Ascending aorta (tissue), 2 donors: ENCODE measurements around the gene MFGE8. TPM values are rescaled to one million over a fixed set of nuclear protein-coding genes. Genes with fewer than 3 reads are reported as not detected.

Experiments used
- DNase-seq, 2 donors: peaks; one replicate each; pipeline ENCODE4 v3.0.0-alpha.2; 2019; ENCODE audit warnings: low spot score in 2 of 2
- H3K27ac ChIP-seq, 2 donors: fragments of 200-600 bp; sonication (generic); one replicate each; pipeline ENCODE4 v1.5.1; 2016 to 2017; ENCODE audit warnings: mild to moderate bottlenecking in 1 of 2
- H3K27me3 ChIP-seq: fragments of 200-600 bp; sonication (generic); one replicate; pipeline ENCODE4 v1.5.1; 2017
- H3K36me3 ChIP-seq, 2 donors: fragments of 200-600 bp; sonication (generic); one replicate each; pipeline ENCODE4 v1.5.1; 2016
- H3K4me1 ChIP-seq, 2 donors: fragments of 200-600 bp; sonication (generic); one replicate each; pipeline ENCODE4 v1.5.1; 2016 to 2017; ENCODE audit warnings: mild to moderate bottlenecking in 1 of 2
- H3K4me3 ChIP-seq, 2 donors: fragments of 200-600 bp; sonication (generic); one replicate each; pipeline ENCODE4 v1.5.1; 2016 to 2017; ENCODE audit warnings: mild to moderate bottlenecking in 1 of 2
- H3K9me3 ChIP-seq, 2 donors: fragments of 200-600 bp; sonication (generic); one replicate each; pipeline ENCODE4 v1.5.1; 2016
- CTCF ChIP-seq, 3 experiments: fragments of 200-600 bp in 2 of 3; fragments of 450-650 bp in 1 of 3; sonication (generic) in 2 of 3; IDR thresholded peaks; one replicate each; pipeline ENCODE4 v1.5.1; 2016 to 2019; ENCODE audit warnings: antibody characterized with exemption in 3 of 3, mild to moderate bottlenecking in 1 of 3, moderate library complexity in 1 of 3
- intact Hi-C: fragments of 100-400 bp; cut with DNase I; formaldehyde crosslinking; loops from one replicate; pipeline ENCODE4 v1.15.1; 2023
- total RNA-seq: library from RNA; depleted of rRNA; stranded (reverse); fragments of >200 nt; gene quantifications from one replicate; pipeline ENCODE4 v1.1.0, GENCODE V29; 2016

Gene MFGE8
- total RNA-seq, 1 donor from 2014 or later: 1,738 TPM

- Histone ChIP-seq H3K27ac (peak overlapping the region; percentile 94), H3K4me3 (peak overlapping the region; percentile 88 to 89), H3K9me3 (no peaks in the 10 kb centered on the region), H3K36me3 (peaks cover 22 to 40% of the 10 kb centered on the region in 2 donors), H3K27me3 (no peaks in the 10 kb centered on the region), H3K4me1 (peaks cover 22 to 48% of the 10 kb centered on the region in 2 donors)
- intact Hi-C loops: loop anchor here (2.0 kb wide), 1 partner anchor 176 kb away; the partner anchor contains the start of gene ABHD2
- no peak for TF ChIP-seq CTCF (IDR thresholded peaks at IDR 0.05)
- DNase-seq: no peak
Measured at GRCh38 chr15:88912500-88912921, 668 bp downstream of the MFGE8 start.

DNA sequence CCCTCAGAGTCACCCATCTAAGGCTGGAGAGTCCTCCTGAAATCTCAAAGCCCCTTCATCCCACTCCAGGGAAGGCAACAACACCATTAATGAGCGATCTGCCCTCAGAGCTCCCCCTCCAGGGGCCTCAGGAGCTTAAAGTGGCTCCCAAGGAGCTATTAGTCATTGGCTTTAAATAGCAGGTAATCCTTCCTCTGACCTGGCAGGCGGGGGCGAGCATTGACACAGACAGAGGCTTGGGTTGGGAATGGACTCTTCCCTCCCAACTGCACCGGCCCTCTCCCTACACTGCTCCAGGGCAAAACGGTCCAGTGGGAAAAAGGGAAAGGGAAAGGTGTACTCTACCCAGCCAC lies 1.4 kb downstream of the MFGE8 start:
- peaks cover 25 to 48% of the 10 kb centered on the region in 2 donors for H3K36me3 ChIP-seq
- DNase-seq: peak in 1 of 2 donors; percentile 79
- H3K27ac ChIP-seq: peak overlapping the region; percentile 94
- peaks cover 22 to 55% of the 10 kb centered on the region in 2 donors for H3K4me1 ChIP-seq
- peak overlapping the region; percentile 88 to 89 for H3K4me3 ChIP-seq
- no peaks in the 10 kb centered on the region for H3K27me3 ChIP-seq
- intact Hi-C loops: loop anchor here (2.0 kb wide), 1 partner anchor 177 kb away; the partner anchor contains the start of gene ABHD2
- no peaks in the 10 kb centered on the region for H3K9me3 ChIP-seq
- no peak for TF ChIP-seq CTCF (IDR thresholded peaks at IDR 0.05)

- intact Hi-C loops: no loop called here
- H3K9me3 ChIP-seq: no peaks in the 10 kb centered on the region
- no peak for TF ChIP-seq CTCF (IDR thresholded peaks at IDR 0.05)
- no peaks in the 10 kb centered on the region for H3K27me3 ChIP-seq
- DNase-seq: peak in 1 of 2 donors; percentile 65
- peak overlapping the region; percentile 94 for H3K27ac ChIP-seq
- peaks cover 26 to 63% of the 10 kb centered on the region in 2 donors for H3K4me1 ChIP-seq
- H3K36me3 ChIP-seq: peaks cover 37 to 64% of the 10 kb centered on the region in 2 donors
- peak overlapping the region; percentile 88 to 89 for H3K4me3 ChIP-seq
Measured at GRCh38 chr15:88909956-88910831, 3.0 kb downstream of the MFGE8 start.

- H3K4me1 ChIP-seq: peaks cover 30 to 68% of the 10 kb centered on the region in 2 donors
- TF ChIP-seq CTCF (IDR thresholded peaks at IDR 0.05): no peak
- peaks cover 42 to 72% of the 10 kb centered on the region in 2 donors for H3K36me3 ChIP-seq
Measured at GRCh38 chr15:88908697-88909621, 4.2 kb downstream of the MFGE8 start.

GRCh38 chr15:88908123-88908522 lies 5.1 kb downstream of the MFGE8 start:
- Histone ChIP-seq H3K4me1 (peaks cover 30 to 67% of the 10 kb centered on the region in 2 donors), H3K9me3 (no peaks in the 10 kb centered on the region), H3K36me3 (peaks cover 51 to 80% of the 10 kb centered on the region in 2 donors), H3K27ac (peak overlapping the region; percentile 94), H3K27me3 (no peaks in the 10 kb centered on the region), H3K4me3 (peak overlapping the region; percentile 31 to 89)
- intact Hi-C loops: no loop called here
- TF ChIP-seq CTCF (IDR thresholded peaks at IDR 0.05): no peak
- DNase-seq: no peak

More at GRCh38 chr15:88908697-88909621, 4.2 kb downstream of the MFGE8 start:
- peak overlapping the region; percentile 88 to 89 for H3K4me3 ChIP-seq
- H3K9me3 ChIP-seq: no peaks in the 10 kb centered on the region
- intact Hi-C loops: no loop called here
- DNase-seq: peak in 1 of 2 donors; percentile 60
- H3K27ac ChIP-seq: peak overlapping the region; percentile 94
- no peaks in the 10 kb centered on the region for H3K27me3 ChIP-seq
